ENCODE results near the gene PRL.

DNA sequence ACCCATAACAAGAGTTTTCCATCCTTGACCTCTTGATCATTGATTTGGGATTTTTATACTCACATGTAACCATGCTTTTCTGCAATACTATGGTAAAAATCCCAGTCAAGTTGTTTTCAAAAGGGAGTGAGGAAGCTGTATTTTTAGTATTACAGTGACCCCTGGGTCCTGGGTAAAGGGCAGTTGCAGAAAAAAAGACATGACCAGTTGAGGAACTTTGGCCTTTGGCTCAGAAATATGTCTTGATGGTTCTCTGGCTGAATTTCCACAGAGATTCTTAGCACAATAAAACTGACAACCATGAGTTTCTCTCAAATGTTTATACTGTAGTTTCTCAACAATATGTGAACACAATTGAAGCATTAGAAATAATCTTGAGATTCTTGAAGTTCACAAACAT, 28.6 kb upstream of the PRL start:
- TF ChIP-seq RAD21 (conservative IDR thresholded peaks at IDR 0.05) (no peak), CTCF (IDR thresholded peaks at IDR 0.05; ENCODE audit: poor library complexity, severe bottlenecking) (no peak)

Measured in neural cell (in vitro differentiated cells).